Measurements from ENCODE around the gene ADGRG2. TPM values are rescaled to one million over a fixed set of nuclear protein-coding genes. Genes with fewer than 3 reads are reported as not detected.
A peak's percentile ranks its signal among the peaks of the same experiment; 100 is the strongest.
"Not testable (repeated sequence)": the region's sequence is repeated elsewhere in the genome, so short reads cannot be mapped to it uniquely, and the experiment has no call there.

ADGRG2 gene
- total RNA-seq, 1 experiment from 2014 or later, result not detected

GRCh38 chrX:19019996-19020395, 102.3 kb downstream of the ADGRG2 start:
- H3K4me3 Mint-ChIP-seq (ENCODE audit: unreplicated experiment), result no peak overlapping the region
- intact Hi-C loops (cut with micrococcal nuclease; ENCODE audit: unreplicated experiment), result loop anchor here (10.0 kb wide), 1 partner anchor 625 kb away; no protein-coding TSS in a partner anchor
- no TSS peak for BruUV-seq (replicated peaks)
- H3K4me3 ChIP-seq (ENCODE audit: low read depth, low read length), result no peak overlapping the region
- H3K27ac Mint-ChIP-seq (ENCODE audit: unreplicated experiment), result no peak overlapping the region
- H3K36me3 Mint-ChIP-seq (ENCODE audit: insufficient read depth, unreplicated experiment), result no peaks in the 10 kb centered on the region
- H3K27me3 ChIP-seq (replicated peaks; ENCODE audit: control insufficient read depth, insufficient read depth, low read length), result no peaks in the 10 kb centered on the region
- H3K9me3 Mint-ChIP-seq (ENCODE audit: unreplicated experiment), result no peaks in the 10 kb centered on the region
- no peak for TF ChIP-seq CTCF (IDR thresholded peaks at IDR 0.05; ENCODE audit: insufficient read depth in 1 of 2, low read depth in 1 of 2, low read length in 1 of 2, severe bottlenecking in 1 of 2, unreplicated experiment in 1 of 2)
- no peaks in the 10 kb centered on the region for H3K4me1 ChIP-seq
- DNase-seq, result no peak
- ChIA-PET POLR2A (no interaction called here), CTCF (no interaction called here)
- H3K27me3 Mint-ChIP-seq (ENCODE audit: insufficient read depth, unreplicated experiment), result no peaks in the 10 kb centered on the region
- H3K9me3 ChIP-seq, result no peaks in the 10 kb centered on the region
- H3K4me1 Mint-ChIP-seq (ENCODE audit: low read depth, unreplicated experiment), result no peaks in the 10 kb centered on the region
- H3K36me3 ChIP-seq (ENCODE audit: control insufficient read depth, insufficient read depth, low read length), result no peaks in the 10 kb centered on the region

- CTCF ChIA-PET, result interaction anchor here (0.6 to 1.5 kb wide), 4 partner anchors 23 to 317 kb away, joined by 3 to 4 read pairs (median 4); partner anchors contain the start of gene ADGRG2
- Mint-ChIP-seq H3K4me3 (ENCODE audit: unreplicated experiment) (no peak overlapping the region), H3K27ac (ENCODE audit: unreplicated experiment) (no peak overlapping the region), H3K9me3 (ENCODE audit: unreplicated experiment) (no peaks in the 10 kb centered on the region), H3K4me1 (ENCODE audit: low read depth, unreplicated experiment) (no peaks in the 10 kb centered on the region), H3K27me3 (ENCODE audit: insufficient read depth, unreplicated experiment) (no peaks in the 10 kb centered on the region), H3K36me3 (ENCODE audit: insufficient read depth, unreplicated experiment) (no peaks in the 10 kb centered on the region)
- Histone ChIP-seq H3K36me3 (ENCODE audit: control insufficient read depth, insufficient read depth, low read length) (no peaks in the 10 kb centered on the region), H3K4me3 (ENCODE audit: low read depth, low read length) (no peak overlapping the region), H3K9me3 (no peaks in the 10 kb centered on the region), H3K27me3 (replicated peaks; ENCODE audit: control insufficient read depth, insufficient read depth, low read length) (no peaks in the 10 kb centered on the region), H3K4me1 (no peaks in the 10 kb centered on the region)
- BruUV-seq (replicated peaks), result no TSS peak
- peak; percentile 56 to 82 for TF ChIP-seq CTCF (IDR thresholded peaks at IDR 0.05; ENCODE audit: insufficient read depth in 1 of 2, low read depth in 1 of 2, low read length in 1 of 2, severe bottlenecking in 1 of 2, unreplicated experiment in 1 of 2)
- peak in 1 of 2 experiments; percentile 29 for DNase-seq
- POLR2A ChIA-PET, result no interaction called here
- intact Hi-C loops (cut with micrococcal nuclease; ENCODE audit: unreplicated experiment), result loop anchor here (2.0 to 10.0 kb wide), 2 partner anchors 318 to 622 kb away; no protein-coding TSS in a partner anchor
These were observed 105.0 kb downstream of the ADGRG2 start for GRCh38 chrX:19017271-19017670.

- H3K9me3 Mint-ChIP-seq (ENCODE audit: unreplicated experiment); H3K4me3 Mint-ChIP-seq (ENCODE audit: unreplicated experiment); H3K27me3 ChIP-seq (replicated peaks; ENCODE audit: control insufficient read depth, insufficient read depth, low read length); H3K27ac Mint-ChIP-seq (ENCODE audit: unreplicated experiment); H3K4me1 Mint-ChIP-seq (ENCODE audit: low read depth, unreplicated experiment); H3K4me1 ChIP-seq; H3K36me3 Mint-ChIP-seq (ENCODE audit: insufficient read depth, unreplicated experiment); H3K4me3 ChIP-seq (ENCODE audit: low read depth, low read length); BruUV-seq (replicated peaks); POLR2A ChIA-PET; DNase-seq; H3K27me3 Mint-ChIP-seq (ENCODE audit: insufficient read depth, unreplicated experiment); H3K36me3 ChIP-seq (ENCODE audit: control insufficient read depth, insufficient read depth, low read length); H3K9me3 ChIP-seq: not testable (repeated sequence)
- intact Hi-C loops (cut with micrococcal nuclease; ENCODE audit: unreplicated experiment), result loop anchor here (2.0 to 10.0 kb wide), 2 partner anchors 318 to 622 kb away; no protein-coding TSS in a partner anchor
- CTCF ChIA-PET, result interaction anchor here (1.4 to 1.5 kb wide), 3 partner anchors 22 to 318 kb away, joined by 3 to 4 read pairs (median 4); no protein-coding TSS in a partner anchor
These were observed 105.7 kb downstream of the ADGRG2 start for GRCh38 chrX:19016614-19017013.

GRCh38 chrX:19007868-19008267, 114.4 kb downstream of the ADGRG2 start:
- Mint-ChIP-seq H3K4me3 (ENCODE audit: unreplicated experiment) (no peak overlapping the region), H3K9me3 (ENCODE audit: unreplicated experiment) (no peaks in the 10 kb centered on the region), H3K27me3 (ENCODE audit: insufficient read depth, unreplicated experiment) (no peaks in the 10 kb centered on the region), H3K4me1 (ENCODE audit: low read depth, unreplicated experiment) (no peaks in the 10 kb centered on the region), H3K36me3 (ENCODE audit: insufficient read depth, unreplicated experiment) (no peaks in the 10 kb centered on the region), H3K27ac (ENCODE audit: unreplicated experiment) (no peak overlapping the region)
- no TSS peak for BruUV-seq (replicated peaks)
- DNase-seq, result no peak
- H3K27me3 ChIP-seq (replicated peaks; ENCODE audit: control insufficient read depth, insufficient read depth, low read length), result no peaks in the 10 kb centered on the region
- H3K9me3 ChIP-seq, result no peaks in the 10 kb centered on the region
- ChIA-PET CTCF (no interaction called here), POLR2A (no interaction called here)
- H3K36me3 ChIP-seq (ENCODE audit: control insufficient read depth, insufficient read depth, low read length), result no peaks in the 10 kb centered on the region
- no peak overlapping the region for H3K4me3 ChIP-seq (ENCODE audit: low read depth, low read length)
- no peak for TF ChIP-seq CTCF (IDR thresholded peaks at IDR 0.05; ENCODE audit: insufficient read depth in 1 of 2, low read depth in 1 of 2, low read length in 1 of 2, severe bottlenecking in 1 of 2, unreplicated experiment in 1 of 2)
- no peaks in the 10 kb centered on the region for H3K4me1 ChIP-seq
- intact Hi-C loops (cut with micrococcal nuclease; ENCODE audit: unreplicated experiment), result no loop called here
